Suppressor macrophage treated with lipopolysaccharide for 1 hour (primary cell): ENCODE results near the gene MAP3K10.
A peak's percentile ranks its signal among the peaks of the same experiment; 100 is the strongest.

ENCODE experiments used
- DNase-seq, 3 donors: peaks; one replicate each; pipeline ENCODE4 v3.0.0-alpha.2; 2020 to 2022

Gene MAP3K10

DNA sequence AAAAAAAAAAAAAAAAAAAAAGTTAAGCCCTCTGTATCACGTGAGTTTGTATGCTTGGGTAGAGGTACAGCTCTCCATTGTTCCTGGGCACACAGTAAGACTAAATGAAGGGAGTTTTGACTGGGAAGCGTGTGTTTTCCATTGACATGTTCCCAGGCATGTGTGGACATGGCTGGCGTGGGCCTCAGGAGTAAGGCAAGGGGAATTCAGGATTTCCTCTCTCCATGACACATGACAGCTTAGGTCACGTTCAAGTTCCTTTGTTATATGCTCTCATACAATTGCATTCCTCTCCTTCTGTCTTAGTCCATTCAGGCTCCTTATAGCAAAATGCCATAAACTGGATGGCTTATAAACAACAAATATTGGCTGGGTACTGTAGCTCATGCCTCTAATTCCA, 17.1 kb upstream of the MAP3K10 start:
- DNase-seq = peak; percentile 49 to 58 (median 55)

DNA sequence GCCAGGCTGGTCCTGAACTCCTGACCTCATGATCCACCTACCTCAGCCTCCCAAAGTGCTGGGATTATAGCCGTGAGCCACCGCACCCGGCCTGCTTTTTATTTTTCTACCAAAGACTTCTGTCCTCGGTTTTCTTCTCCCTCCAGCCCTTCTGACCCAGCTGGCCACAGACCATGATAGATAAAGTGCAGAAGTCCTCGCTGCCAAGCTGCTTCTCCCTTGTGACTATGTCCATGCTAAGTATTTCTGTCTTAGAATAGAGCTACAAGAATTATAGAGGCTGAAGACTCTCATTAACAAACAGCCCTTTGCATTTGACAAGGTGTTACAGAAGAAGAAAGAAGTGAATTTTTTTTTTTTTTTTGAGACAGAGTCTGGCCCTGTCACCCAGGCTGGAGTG, 15.4 kb upstream of the MAP3K10 start:
- DNase-seq = no peak

DNA sequence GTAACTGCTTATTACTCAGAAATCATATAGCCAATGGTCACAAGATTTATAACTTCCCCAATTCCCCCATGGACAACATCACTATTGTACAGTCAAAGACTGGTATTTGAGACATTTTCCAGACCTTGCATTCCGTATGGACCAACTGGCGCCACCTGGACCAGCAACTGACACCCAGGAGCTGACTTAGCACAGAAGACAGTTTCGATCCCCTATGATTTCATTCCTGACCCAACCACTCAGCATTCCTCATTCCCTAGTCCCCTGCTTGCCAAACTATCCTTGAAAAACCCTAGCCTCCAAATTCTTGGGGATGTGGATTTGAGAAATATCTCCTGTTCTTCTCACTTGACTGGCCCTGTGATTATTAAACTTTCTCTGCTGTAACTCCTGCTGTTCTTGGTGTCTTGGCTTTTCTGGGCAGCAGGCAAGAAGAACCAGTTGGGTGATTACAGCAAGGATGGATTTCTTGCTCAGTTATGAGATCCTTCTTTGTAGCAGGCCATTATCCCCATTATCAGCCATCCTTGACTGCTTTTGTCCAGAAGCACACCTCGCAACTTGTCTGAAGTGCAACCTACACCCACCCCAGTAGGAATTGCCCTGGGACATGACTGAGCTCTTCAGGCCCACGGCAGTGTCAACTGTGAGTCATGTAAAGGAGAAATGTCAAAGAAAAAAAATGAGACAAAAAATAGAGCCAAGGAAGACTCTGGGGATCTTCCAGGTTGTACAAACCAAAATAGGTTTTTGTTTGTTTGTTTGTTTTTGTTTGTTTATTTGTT, 13.7 kb upstream of the MAP3K10 start:
- peak; percentile 60 to 66 (median 63) for DNase-seq

- DNase-seq = no peak
Observed at GRCh38 chr19:40178756-40179155, 12.5 kb upstream of the MAP3K10 start.

DNA sequence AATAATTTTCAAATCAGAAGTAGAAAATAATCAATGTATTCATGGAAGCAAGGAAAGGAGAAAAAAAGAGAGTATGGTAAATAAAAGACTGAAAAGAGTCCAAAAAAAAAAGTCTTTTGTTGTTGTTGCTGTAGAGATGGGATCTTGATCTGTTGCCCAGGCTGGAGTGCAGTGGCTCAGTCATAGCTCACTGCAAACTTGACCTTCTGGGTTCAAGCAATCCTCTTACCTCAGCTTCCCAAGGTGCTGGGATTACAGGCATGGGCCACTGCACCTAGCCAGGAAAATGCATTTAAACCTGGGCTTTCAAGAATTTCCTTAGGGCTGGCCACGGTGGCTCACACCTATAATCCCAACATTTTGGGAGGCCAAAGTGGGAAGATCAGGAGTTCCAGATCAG, 7.0 kb upstream of the MAP3K10 start:
- DNase-seq = no peak

DNA sequence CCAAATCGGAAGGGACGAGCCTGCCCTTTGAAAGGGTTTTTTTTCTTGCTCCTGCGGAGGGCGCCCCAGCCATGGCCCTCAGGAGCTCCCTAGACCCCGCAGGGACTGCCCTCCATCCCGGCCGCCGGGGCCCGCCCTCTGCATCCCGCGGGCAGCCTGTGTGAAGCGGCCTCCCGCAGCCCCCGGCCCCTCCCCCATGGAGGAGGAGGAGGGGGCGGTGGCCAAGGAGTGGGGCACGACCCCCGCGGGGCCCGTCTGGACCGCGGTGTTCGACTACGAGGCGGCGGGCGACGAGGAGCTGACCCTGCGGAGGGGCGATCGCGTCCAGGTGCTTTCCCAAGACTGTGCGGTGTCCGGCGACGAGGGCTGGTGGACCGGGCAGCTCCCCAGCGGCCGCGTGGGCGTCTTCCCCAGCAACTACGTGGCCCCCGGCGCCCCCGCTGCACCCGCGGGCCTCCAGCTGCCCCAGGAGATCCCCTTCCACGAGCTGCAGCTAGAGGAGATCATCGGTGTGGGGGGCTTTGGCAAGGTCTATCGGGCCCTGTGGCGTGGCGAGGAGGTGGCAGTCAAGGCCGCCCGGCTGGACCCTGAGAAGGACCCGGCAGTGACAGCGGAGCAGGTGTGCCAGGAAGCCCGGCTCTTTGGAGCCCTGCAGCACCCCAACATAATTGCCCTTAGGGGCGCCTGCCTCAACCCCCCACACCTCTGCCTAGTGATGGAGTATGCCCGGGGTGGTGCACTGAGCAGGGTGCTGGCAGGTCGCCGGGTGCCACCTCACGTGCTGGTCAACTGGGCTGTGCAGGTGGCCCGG, 815 bp downstream of the MAP3K10 start:
- peak; percentile 69 to 88 (median 71) for DNase-seq

DNA sequence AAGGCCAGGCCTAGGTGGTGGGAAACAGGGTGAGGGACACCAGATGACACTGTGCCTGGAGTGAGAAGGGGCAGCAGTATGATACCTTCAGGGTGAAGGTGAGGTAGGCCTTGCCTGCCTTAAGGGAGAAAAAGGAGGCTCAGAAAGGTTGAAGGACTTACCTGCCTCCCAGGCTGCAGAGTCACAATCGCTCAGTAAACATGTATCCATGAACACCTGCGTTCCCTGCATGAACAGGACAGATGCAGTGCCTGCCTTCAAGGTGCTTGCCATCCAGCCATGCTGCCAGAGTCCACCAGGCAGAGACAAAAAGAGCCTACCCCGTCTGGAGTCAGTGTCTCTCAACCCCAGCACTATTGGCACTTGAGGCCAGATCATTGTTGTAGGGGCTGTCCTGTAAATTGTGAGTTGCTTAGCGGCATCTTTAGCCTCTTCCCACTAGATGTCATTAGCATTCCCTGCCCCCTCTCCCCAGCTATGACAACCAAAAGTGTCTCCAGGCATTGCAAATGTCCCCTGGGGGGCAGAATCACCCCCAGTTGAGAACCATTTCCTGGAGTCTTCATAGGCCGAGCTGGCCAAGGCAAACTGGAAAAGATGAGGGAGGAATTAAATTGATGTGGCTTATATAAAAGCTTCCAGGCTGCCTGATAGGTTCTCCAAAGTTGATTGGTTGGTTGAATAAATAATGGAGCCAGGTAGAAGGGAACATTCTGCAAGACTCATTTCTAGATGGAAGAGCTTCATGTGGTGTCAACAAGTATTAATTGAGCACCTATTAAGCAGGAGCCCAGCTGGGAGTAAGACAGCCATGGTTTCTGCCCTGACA, 1.7 kb downstream of the MAP3K10 start:
- no peak for DNase-seq

- no peak for DNase-seq
Observed at GRCh38 chr19:40193587-40193849, 2.3 kb downstream of the MAP3K10 start.

DNA sequence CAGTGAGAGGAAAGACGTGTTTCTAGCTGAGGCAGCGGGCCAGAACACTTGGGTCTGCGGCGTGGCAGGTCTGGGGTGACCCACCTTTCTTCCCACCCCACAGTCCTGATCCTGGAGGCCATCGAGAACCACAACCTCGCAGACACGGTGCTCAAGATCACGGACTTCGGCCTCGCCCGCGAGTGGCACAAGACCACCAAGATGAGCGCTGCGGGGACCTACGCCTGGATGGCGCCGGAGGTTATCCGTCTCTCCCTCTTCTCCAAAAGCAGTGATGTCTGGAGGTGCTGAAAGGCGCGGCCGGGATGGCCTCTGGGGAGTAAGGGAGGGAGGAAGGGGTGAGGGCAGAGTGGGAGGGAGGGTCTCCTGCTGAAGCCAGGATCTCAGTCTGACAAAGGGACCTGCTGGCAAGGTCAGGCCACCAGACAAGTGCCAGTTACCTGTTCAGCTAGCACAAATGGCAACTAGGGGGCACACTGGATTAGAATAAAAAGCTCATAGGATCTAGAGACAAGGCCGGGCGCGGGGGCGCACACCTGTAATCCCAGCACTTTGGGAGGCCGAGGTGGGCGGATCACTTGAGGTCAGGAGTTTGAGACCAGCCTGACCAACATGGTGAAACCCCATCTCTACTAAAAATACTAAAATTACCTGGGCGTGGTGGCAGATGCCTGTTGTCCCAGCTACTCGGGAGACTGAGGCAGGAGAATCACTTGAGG, 7.2 kb downstream of the MAP3K10 start:
- DNase-seq = no peak

DNA sequence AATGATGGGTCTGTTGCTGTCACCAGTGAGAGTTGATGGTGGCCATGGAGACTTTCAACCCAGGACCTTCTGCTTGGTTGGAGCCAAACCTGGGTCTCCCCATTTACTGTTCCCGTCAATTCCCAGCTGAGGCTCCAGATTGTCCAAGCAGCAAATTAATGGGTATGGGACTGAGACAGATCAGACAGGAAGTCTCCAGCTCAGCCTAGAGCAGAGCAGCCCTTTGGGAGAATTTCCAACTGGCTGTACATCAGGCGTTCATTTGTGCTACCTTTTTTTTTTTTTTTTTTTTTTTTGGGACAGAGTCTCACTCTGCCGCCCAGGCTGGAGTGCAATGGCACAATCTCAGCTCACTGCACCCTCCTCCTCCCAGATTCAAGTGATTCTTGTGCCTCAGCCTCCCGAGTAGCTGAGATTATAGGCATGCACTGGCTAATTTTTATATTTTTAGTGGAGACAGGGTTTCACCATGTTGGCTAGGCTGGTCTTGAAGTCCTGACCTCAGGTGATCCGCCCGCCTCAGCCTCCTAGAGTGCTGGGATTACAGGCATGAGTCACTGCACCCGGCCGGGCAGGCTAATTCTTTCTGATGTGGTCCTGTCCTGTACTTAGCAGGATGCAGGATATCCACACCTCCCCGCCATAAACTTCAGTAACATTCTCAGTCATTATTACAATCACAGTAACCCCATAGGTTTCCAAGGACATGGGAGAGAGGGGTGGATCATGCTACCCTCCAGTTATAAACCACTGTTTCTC, 9.3 kb downstream of the MAP3K10 start:
- no peak for DNase-seq

GRCh38 chr19:40204381-40204780, 13.2 kb downstream of the MAP3K10 start:
- no peak for DNase-seq

- no peak for DNase-seq
Observed at GRCh38 chr19:40205760-40206159, 14.5 kb downstream of the MAP3K10 start.

GRCh38 chr19:40208602-40209001, 17.4 kb downstream of the MAP3K10 start:
- DNase-seq = no peak

GRCh38 chr19:40210889-40211288, 19.7 kb downstream of the MAP3K10 start:
- DNase-seq = no peak

DNA sequence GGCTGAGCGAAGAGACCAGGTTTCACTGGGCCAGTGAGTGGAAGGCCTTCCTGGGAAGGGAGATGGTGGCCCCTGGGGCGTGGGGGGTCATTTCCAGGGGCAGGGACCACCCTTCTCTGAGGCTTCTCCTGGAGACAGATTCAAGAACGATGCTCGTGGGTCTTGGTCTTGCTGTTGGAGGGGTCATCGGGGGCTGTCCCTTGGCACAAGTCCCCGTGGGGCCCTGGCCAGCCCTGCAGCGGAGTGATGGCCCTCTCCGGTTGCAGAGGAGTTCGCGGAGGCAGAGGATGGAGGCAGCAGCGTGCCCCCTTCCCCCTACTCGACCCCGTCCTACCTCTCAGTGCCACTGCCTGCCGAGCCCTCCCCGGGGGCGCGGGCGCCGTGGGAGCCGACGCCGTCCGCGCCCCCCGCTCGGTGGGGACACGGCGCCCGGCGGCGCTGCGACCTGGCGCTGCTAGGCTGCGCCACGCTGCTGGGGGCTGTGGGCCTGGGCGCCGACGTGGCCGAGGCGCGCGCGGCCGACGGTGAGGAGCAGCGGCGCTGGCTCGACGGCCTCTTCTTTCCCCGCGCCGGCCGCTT, 22.1 kb downstream of the MAP3K10 start:
- no peak for DNase-seq

DNA sequence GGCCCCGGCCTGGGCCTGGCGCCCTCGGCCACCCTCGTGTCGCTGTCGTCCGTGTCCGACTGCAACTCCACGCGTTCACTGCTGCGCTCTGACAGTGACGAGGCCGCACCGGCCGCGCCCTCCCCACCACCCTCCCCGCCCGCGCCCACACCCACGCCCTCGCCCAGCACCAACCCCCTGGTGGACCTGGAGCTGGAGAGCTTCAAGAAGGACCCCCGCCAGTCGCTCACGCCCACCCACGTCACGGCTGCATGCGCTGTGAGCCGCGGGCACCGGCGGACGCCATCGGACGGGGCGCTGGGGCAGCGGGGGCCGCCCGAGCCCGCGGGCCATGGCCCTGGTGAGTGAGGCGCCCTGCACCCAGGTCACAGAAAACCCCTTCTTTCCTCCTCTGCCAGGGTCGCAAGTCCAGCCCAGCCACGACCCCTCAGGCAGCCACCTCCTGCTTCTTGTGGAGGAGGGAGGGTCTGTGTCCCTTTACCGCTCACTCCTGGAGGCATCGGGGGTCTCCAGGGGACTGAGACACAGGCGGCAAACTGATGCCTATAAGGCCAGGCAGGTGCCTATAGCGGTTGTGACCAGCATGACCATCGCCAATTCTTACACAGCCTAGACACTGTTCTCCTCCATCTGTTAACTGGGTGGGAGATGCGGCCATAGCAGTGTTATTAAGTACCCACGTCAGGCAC, 22.8 kb downstream of the MAP3K10 start:
- DNase-seq = no peak

DNA sequence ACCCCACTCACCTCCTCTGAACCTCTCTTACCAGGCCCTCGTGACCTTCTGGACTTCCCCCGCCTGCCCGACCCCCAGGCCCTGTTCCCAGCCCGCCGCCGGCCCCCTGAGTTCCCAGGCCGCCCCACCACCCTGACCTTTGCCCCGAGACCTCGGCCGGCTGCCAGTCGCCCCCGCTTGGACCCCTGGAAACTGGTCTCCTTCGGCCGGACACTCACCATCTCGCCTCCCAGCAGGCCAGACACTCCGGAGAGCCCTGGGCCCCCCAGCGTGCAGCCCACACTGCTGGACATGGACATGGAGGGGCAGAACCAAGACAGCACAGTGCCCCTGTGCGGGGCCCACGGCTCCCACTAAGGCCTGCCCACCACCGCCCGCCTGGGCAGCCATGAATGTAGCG, 23.7 kb downstream of the MAP3K10 start:
- no peak for DNase-seq

DNA sequence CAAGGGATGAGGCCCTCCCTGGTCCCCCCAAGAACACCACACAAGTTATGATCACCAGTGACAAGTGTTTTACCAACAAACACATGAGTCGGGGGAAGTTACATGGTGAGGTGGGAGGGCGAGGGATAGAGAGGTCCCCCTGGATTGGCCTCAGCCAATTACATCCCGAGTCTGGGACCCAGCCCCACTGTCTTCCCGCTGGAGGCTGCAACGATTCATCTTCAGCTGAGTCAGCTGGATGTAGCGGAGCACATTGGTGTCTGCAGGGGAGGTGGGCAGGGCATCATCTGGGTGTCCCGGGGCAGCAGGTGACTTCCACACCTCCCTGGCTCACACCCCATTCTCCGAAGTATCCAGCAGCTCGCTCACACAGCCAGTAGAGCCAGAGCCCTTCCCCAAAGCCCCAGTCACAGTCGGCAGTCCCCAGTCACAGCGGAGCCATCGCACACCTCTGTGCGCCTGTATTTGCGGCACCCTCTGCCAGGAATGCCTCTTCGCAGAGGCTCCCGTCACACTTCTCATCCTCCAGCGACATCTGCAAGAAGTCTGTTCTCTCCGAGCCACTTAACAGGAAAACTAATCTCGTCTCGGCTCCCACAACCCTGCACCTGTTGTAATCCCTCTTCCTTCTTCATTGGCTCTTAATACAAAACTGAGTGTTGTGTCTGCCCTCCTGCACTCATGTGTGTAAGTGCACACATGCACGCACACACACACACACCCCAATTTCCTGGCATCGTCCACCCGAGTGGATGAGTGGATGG, 25.0 kb downstream of the MAP3K10 start:
- no peak for DNase-seq

DNA sequence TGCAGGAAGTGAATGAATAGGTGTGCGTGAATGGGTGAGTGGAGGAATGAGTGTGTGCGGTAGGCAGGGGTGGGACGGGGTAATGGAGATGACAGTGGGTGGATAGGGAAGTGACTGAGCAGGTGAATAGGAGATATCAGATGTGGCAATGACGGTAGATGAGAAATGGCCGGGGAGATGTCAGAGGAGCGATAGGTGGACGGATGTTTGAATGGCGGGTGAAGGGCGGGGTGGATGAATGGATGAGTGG, 25.5 kb downstream of the MAP3K10 start:
- no peak for DNase-seq

- peak; percentile 22 to 55 (median 29) for DNase-seq
Observed at GRCh38 chr19:40217027-40217810, 26.0 kb downstream of the MAP3K10 start.
